ENCODE results near the gene CRIM1. TPM values are rescaled to one million over a fixed set of nuclear protein-coding genes. Genes with fewer than 3 reads are reported as not detected.

Gene CRIM1
- total and polyA plus RNA-seq, 12 donors = 7.6 to 66.3 (median 24.3) TPM

DNA sequence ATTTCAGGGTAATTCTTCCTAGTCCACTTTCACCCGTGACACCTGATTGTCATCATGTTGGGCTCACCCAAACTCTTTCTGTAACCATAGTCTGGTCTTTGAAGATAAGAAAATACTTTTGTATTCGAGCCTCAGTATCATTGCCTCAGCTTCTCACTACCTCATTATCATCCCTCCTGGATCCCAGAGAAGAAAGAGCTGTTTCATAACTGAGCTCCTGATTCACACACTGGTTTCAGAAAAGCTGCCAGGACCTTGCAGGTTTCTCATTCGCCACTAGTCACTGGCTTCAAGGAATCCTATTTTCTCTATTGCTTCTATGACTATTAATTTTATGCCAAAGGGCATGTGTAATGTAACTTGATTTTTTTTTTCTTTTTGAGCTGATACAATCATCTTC is 2.9 kb upstream of the CRIM1 start:
- Histone ChIP-seq H3K27ac (peak overlapping the region in 2 of 5 donors; percentile 39 to 49), H3K9me3 (replicated peaks in 1 of 3) (no peaks in the 10 kb centered on the region), H3K4me3 (no peak overlapping the region), H3K4me1 (replicated peaks in 1 of 2) (peaks cover 0 to 19% of the 10 kb centered on the region in 2 donors), H3K36me3 (replicated peaks in 1 of 2) (no peaks in the 10 kb centered on the region), H3K27me3 (no peaks in the 10 kb centered on the region)
- intact Hi-C loops (cut with DNase I) = loop anchor here (5.0 to 10.0 kb wide), 3 partner anchors 102 to 310 kb away; no protein-coding TSS in a partner anchor
- TF ChIP-seq POLR2A (IDR thresholded peaks at IDR 0.05) = no peak
- TF ChIP-seq CTCF (IDR thresholded peaks at IDR 0.05) = peak in 2 of 6 experiments; percentile 24 to 31
- DNase-seq = peak in 6 of 7 donors; percentile 31 to 68 (median 53)
- 54 to 65% (median 60%) methylated on average over 3 of the region's 3 CpGs for WGBS, 4 donors

DNA sequence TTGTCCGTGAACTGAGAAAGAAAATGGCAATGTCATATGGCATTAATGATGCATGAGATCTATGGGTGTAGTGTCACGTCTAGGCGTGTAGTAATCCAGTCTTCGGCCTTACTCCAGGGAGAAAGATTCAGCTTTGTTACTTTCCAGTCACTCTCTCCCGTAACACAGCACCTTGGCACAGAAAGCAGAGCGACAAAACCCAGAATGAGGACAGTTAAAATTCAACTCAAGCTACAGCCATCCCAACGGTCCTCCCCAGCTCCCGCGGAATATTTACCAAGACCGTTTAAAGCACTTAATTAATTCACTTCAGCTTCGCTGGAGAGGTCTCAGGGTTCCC is 797 bp upstream of the CRIM1 start:
- Histone ChIP-seq H3K27me3 (no peaks in the 10 kb centered on the region), H3K9me3 (replicated peaks in 1 of 3) (no peaks in the 10 kb centered on the region), H3K4me1 (replicated peaks in 1 of 2) (peaks cover 3 to 23% of the 10 kb centered on the region in 2 donors), H3K4me3 (peak overlapping the region in 2 of 4 donors; percentile 60 to 83), H3K36me3 (replicated peaks in 1 of 2) (no peaks in the 10 kb centered on the region), H3K27ac (peak overlapping the region in 4 of 5 donors; percentile 48 to 94 (median 84))
- peak in 1 of 7 donors; percentile 25 for DNase-seq
- intact Hi-C loops (cut with DNase I) = loop anchor here (5.0 to 10.0 kb wide), 4 partner anchors 100 to 308 kb away; no protein-coding TSS in a partner anchor
- TF ChIP-seq POLR2A (IDR thresholded peaks at IDR 0.05) = no peak
- TF ChIP-seq CTCF (IDR thresholded peaks at IDR 0.05) = no peak
- WGBS, 4 donors = 26 to 34% (median 29%) methylated on average over 11 of the region's 11 CpGs

DNA sequence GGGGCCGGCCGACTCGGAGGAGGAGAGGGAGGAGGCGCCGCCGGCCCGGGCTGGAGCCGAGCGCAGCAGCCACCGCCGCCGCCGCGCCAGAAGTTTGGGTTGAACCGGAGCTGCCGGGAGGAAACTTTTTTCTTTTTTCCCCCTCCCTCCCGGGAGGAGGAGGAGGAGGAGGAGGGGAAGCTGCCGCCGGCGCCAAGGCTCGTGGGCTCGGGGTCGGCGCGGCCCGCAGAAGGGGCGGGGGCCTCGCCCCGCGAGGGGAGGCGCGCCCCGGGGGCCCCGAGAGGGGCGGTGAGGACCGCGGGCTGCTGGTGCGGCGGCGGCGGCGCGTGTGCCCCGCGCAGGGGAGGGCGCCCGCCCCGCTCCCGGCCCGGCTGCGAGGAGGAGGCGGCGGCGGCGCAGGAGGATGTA is 316 bp downstream of the CRIM1 start:
- H3K4me1 ChIP-seq (replicated peaks in 1 of 2) = peaks cover 3 to 23% of the 10 kb centered on the region in 2 donors
- no peaks in the 10 kb centered on the region for H3K36me3 ChIP-seq (replicated peaks in 1 of 2)
- DNase-seq = no peak
- 0% methylated on average over 12 to 55 of the region's 55 CpGs for WGBS, 4 donors
- H3K4me3 ChIP-seq = peak overlapping the region; percentile 25 to 83 (median 56)
- no peak for TF ChIP-seq CTCF (IDR thresholded peaks at IDR 0.05)
- no peak for TF ChIP-seq POLR2A (IDR thresholded peaks at IDR 0.05)
- intact Hi-C loops (cut with DNase I) = loop anchor here (5.0 to 10.0 kb wide), 3 partner anchors 99 to 151 kb away; no protein-coding TSS in a partner anchor
- H3K9me3 ChIP-seq (replicated peaks in 1 of 3) = no peaks in the 10 kb centered on the region
- H3K27me3 ChIP-seq = no peaks in the 10 kb centered on the region
- peak overlapping the region; percentile 25 to 94 (median 80) for H3K27ac ChIP-seq

- Histone ChIP-seq H3K36me3 (replicated peaks in 1 of 2) (no peaks in the 10 kb centered on the region), H3K4me1 (replicated peaks in 1 of 2) (peaks cover 3 to 23% of the 10 kb centered on the region in 2 donors), H3K4me3 (peak overlapping the region; percentile 9 to 83 (median 51)), H3K27me3 (no peaks in the 10 kb centered on the region), H3K9me3 (replicated peaks in 1 of 3) (no peaks in the 10 kb centered on the region), H3K27ac (peak overlapping the region in 4 of 5 donors; percentile 6 to 94 (median 84))
- TF ChIP-seq CTCF (IDR thresholded peaks at IDR 0.05) = no peak
- no peak for TF ChIP-seq POLR2A (IDR thresholded peaks at IDR 0.05)
- WGBS, 4 donors = 0 to 1% (median 1%) methylated on average over 43 to 74 of the region's 74 CpGs; no CpG with 5 or more reads in 1 of the 4 donors
- intact Hi-C loops (cut with DNase I) = loop anchor here (5.0 to 10.0 kb wide), 3 partner anchors 98 to 151 kb away; no protein-coding TSS in a partner anchor
- DNase-seq = peak; percentile 48 to 76 (median 64)
Measured at GRCh38 chr2:36356298-36356989, 866 bp downstream of the CRIM1 start.
